ENCODE measurements around the gene BLOC1S1. TPM values are rescaled to one million over a fixed set of nuclear protein-coding genes. Genes with fewer than 3 reads are reported as not detected.

Gene BLOC1S1
- total and polyA plus RNA-seq, 7 donors = 173 to 655 (median 355) TPM

DNA sequence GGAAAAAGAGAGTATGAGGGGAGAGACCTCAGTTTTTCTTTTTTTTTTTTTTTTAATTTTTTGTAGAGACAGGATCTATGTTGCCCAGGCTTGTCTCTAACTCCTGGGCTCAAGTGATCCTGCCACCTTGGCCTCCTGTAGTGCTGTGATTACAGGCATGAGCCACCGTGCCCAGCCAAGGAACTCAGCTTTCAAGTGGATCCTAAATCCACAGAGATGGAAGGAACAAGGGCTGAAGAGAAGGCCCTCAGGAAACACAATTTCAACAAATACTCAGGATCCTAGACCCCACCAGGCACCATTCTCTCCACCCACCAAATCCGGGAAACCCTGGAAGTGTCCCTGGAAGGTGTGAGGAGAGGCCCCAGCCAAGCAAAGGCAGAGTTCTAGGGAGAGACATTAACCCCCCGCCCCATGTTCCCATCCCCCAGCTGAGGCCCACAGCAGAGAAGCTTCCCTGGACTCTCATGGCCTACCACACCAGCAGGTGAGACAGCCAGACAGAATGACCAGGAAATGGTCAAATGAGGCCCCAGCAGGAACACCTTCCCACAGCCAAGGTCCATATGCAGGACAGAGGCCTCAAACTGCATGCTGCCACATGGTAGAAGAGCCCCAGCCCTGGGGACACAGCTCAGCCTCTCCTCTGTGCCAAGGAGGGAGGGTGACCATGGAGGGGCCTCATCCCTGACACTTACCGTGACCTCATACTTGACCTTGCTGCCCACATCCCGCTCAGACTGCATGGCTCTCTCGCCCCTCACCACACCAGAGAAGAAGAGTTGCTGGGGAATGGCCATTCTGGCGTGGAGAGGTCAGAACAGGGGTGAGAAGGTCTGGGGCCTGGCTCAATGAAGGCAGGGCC is 22.3 kb upstream of the BLOC1S1 start:
- Histone ChIP-seq H3K4me1 (no peaks in the 10 kb centered on the region), H3K4me3 (no peak overlapping the region), H3K9me3 (no peaks in the 10 kb centered on the region), H3K27me3 (no peaks in the 10 kb centered on the region), H3K36me3 (peaks cover 40 to 84% (median 57%) of the 10 kb centered on the region in 4 donors), H3K27ac (peak overlapping the region in 1 of 4 donors; percentile 21)
- 94 to 96% methylated on average over 7 of the region's 7 CpGs for WGBS, 2 donors
- intact Hi-C loops (cut with DNase I) = no loop called here
- no peak for TF ChIP-seq POLR2AphosphoS5 (IDR thresholded peaks at IDR 0.05)
- TF ChIP-seq, protein P1, sequence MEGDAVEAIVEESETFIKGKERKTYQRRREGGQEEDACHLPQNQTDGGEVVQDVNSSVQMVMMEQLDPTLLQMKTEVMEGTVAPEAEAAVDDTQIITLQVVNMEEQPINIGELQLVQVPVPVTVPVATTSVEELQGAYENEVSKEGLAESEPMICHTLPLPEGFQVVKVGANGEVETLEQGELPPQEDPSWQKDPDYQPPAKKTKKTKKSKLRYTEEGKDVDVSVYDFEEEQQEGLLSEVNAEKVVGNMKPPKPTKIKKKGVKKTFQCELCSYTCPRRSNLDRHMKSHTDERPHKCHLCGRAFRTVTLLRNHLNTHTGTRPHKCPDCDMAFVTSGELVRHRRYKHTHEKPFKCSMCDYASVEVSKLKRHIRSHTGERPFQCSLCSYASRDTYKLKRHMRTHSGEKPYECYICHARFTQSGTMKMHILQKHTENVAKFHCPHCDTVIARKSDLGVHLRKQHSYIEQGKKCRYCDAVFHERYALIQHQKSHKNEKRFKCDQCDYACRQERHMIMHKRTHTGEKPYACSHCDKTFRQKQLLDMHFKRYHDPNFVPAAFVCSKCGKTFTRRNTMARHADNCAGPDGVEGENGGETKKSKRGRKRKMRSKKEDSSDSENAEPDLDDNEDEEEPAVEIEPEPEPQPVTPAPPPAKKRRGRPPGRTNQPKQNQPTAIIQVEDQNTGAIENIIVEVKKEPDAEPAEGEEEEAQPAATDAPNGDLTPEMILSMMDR (IDR thresholded peaks at IDR 0.05) = no peak
- no peak for TF ChIP-seq POLR2A (IDR thresholded peaks at IDR 0.05)
- no peak for TF ChIP-seq EP300 (IDR thresholded peaks at IDR 0.05)
- peak; percentile 44 for DNase-seq

DNA sequence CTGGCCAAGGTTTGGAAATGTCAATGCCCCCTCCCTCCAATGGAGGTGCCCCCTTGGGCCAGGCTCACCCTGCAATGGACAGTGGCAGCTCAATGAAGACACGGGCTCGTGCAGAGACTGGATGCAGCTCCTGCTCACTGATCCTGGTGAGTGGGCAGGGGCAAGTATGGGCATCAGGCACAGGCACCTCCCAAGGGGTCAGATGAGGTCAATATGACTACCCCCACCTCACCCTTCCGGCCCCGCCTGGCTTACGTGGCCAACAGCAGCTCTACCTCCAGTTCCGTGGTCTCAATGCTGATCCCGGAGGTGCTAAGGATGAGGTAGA is 21.7 kb upstream of the BLOC1S1 start:
- Histone ChIP-seq H3K4me3 (no peak overlapping the region), H3K4me1 (peaks cover 0 to 3% (median 0%) of the 10 kb centered on the region in 4 donors), H3K27ac (peak overlapping the region in 1 of 4 donors; percentile 21), H3K27me3 (no peaks in the 10 kb centered on the region), H3K36me3 (peaks cover 35 to 84% (median 58%) of the 10 kb centered on the region in 4 donors), H3K9me3 (no peaks in the 10 kb centered on the region)
- DNase-seq = peak; percentile 46
- 95 to 97% methylated on average over 7 of the region's 7 CpGs for WGBS, 2 donors
- TF ChIP-seq EP300 (IDR thresholded peaks at IDR 0.05) (no peak), POLR2A (IDR thresholded peaks at IDR 0.05) (no peak), POLR2AphosphoS5 (IDR thresholded peaks at IDR 0.05) (no peak)
- TF ChIP-seq, protein P1 (IDR thresholded peaks at IDR 0.05) = no peak
- intact Hi-C loops (cut with DNase I) = no loop called here

DNA sequence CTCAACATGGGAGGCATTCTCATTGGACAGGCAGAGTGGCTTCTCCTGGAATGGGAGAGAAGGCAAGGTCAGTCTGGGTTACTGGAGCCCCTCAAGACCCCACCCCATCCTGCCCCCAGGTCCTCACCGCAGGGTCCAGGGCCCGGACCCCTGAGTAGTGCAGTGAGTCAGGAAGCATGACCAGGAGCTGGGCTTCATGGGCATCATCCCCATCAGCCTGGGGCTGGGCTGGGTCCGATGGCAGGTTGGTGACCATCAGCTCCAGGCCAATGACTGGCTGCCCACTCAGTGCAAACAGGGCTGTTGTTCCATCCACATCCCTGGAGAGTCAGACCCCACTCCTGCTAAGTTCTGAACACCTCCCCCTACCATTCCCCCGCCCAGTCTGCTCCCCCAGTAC is 21.2 kb upstream of the BLOC1S1 start:
- no peak for DNase-seq
- H3K36me3 ChIP-seq = peaks cover 35 to 87% (median 60%) of the 10 kb centered on the region in 4 donors
- H3K9me3 ChIP-seq = no peaks in the 10 kb centered on the region
- peak overlapping the region in 1 of 4 donors; percentile 21 for H3K27ac ChIP-seq
- TF ChIP-seq, protein P1 (IDR thresholded peaks at IDR 0.05) = no peak
- no peak for TF ChIP-seq POLR2A (IDR thresholded peaks at IDR 0.05)
- no peak for TF ChIP-seq POLR2AphosphoS5 (IDR thresholded peaks at IDR 0.05)
- TF ChIP-seq EP300 (IDR thresholded peaks at IDR 0.05) = no peak
- WGBS, 2 donors = 94 to 95% methylated on average over 4 of the region's 4 CpGs
- H3K4me1 ChIP-seq = peaks cover 0 to 8% (median 0%) of the 10 kb centered on the region in 4 donors
- H3K4me3 ChIP-seq = no peak overlapping the region
- intact Hi-C loops (cut with DNase I) = no loop called here
- no peaks in the 10 kb centered on the region for H3K27me3 ChIP-seq

DNA sequence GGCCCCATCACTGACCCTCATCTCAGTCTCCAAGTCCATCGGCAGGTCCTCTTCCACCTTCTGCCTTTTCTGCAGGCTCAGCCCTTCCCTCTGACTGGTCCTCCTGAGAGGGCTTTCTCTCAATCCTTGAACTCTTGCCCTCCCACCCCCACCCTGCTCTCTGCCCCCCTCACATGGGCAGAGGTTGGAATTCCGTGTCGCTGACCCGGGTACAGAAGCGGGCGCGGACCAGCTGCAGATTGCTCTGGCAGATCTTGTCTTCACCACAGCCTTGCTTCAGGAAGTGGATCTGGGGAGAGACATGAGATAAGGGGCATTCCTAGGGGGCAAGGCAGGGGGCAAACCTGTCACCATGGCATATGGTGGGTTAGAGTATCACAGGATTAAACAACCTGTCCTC is 20.5 kb upstream of the BLOC1S1 start:
- Histone ChIP-seq H3K4me3 (no peak overlapping the region), H3K27me3 (no peaks in the 10 kb centered on the region), H3K9me3 (no peaks in the 10 kb centered on the region), H3K4me1 (peaks cover 0 to 15% (median 3%) of the 10 kb centered on the region in 4 donors), H3K36me3 (peaks cover 35 to 94% (median 62%) of the 10 kb centered on the region in 4 donors), H3K27ac (peak overlapping the region in 1 of 4 donors; percentile 21)
- TF ChIP-seq, protein P1 (IDR thresholded peaks at IDR 0.05) = no peak
- TF ChIP-seq POLR2AphosphoS5 (IDR thresholded peaks at IDR 0.05) = no peak
- no peak for TF ChIP-seq EP300 (IDR thresholded peaks at IDR 0.05)
- no peak for TF ChIP-seq POLR2A (IDR thresholded peaks at IDR 0.05)
- peak; percentile 40 for DNase-seq
- WGBS, 2 donors = 68 to 69% methylated on average over 7 of the region's 7 CpGs
- intact Hi-C loops (cut with DNase I) = no loop called here

Data from sigmoid colon (tissue), 7 donors.